ENCODE measurements around the gene LY6G6F.

Gene LY6G6F

DNA sequence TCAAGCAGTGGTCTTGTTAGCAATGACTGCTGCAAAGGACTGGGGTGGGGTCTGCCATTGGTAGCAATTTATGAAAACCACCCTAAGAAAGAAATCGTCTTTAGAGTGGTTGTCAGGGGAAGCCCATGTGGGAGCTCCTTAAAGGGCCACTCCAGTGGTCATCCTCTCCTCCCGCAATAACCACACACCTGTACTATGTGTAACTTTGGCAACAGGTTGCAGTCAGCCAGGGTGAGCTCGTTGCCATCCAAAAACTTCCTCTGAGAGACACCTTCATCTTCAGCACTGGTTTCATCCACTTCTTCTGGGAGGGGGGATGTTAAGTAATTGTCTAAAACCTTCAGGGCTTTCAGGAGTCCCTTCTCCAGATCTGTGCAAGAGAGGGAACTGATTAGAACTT, 25.4 kb downstream of the LY6G6F start:
- Histone ChIP-seq H3K9me3 (ENCODE audit: insufficient read depth, low read length) (no peaks in the 10 kb centered on the region), H3K36me3 (ENCODE audit: insufficient read depth, insufficient read length, low read length) (peaks cover 56% of the 10 kb centered on the region), H3K4me3 (ENCODE audit: insufficient read length, low read depth) (no peak overlapping the region), H3K27me3 (ENCODE audit: insufficient read depth, insufficient read length) (no peaks in the 10 kb centered on the region), H3K9ac (ENCODE audit: insufficient read length, low read depth) (no peak overlapping the region), H3K4me1 (ENCODE audit: insufficient read depth, insufficient read length) (peaks cover 8% of the 10 kb centered on the region)
- no peak for DNase-seq (ENCODE audit: low read depth, low spot score)
- TF ChIP-seq SUZ12 (IDR thresholded peaks at IDR 0.05; ENCODE audit: extremely low read depth, insufficient read depth, insufficient read length): no peak
- TF ChIP-seq YY1 (IDR thresholded peaks at IDR 0.05; ENCODE audit: insufficient read depth, insufficient read length): no peak

DNA sequence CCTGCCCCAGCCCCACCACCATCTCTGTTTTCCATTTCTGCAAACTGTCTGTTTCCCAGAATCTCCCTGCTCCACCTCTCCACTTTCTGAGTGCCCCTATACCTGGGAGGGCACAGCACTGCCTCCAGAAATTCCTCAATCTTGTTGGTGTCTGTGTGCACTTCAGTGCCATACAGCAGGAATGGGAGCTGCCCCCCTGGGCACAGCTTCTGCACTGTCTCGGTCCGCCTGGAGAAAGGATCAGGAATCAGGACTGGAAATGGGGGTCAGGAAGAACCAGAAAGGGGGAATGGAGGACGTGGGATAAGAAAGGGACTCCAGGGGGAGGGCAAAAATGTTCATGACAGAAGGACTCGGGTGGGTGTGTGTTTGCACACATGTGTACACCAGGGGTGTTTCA, 27.1 kb downstream of the LY6G6F start:
- H3K27me3 ChIP-seq (ENCODE audit: insufficient read depth, insufficient read length): no peaks in the 10 kb centered on the region
- H3K36me3 ChIP-seq (ENCODE audit: insufficient read depth, insufficient read length, low read length): peaks cover 39% of the 10 kb centered on the region
- TF ChIP-seq ZNF274 (IDR thresholded peaks at IDR 0.05; ENCODE audit: low read depth, low read length) (no peak), YY1 (IDR thresholded peaks at IDR 0.05; ENCODE audit: insufficient read depth, insufficient read length) (no peak), SUZ12 (IDR thresholded peaks at IDR 0.05; ENCODE audit: extremely low read depth, insufficient read depth, insufficient read length) (no peak)
- H3K9me3 ChIP-seq (ENCODE audit: insufficient read depth, low read length): no peaks in the 10 kb centered on the region
- peaks cover 6% of the 10 kb centered on the region for H3K4me1 ChIP-seq (ENCODE audit: insufficient read depth, insufficient read length)
- H3K9ac ChIP-seq (ENCODE audit: insufficient read length, low read depth): peak overlapping the region; percentile 51
- no peak for DNase-seq (ENCODE audit: low read depth, low spot score)
- peak overlapping the region; percentile 94 for H3K4me3 ChIP-seq (ENCODE audit: insufficient read length, low read depth)

DNA sequence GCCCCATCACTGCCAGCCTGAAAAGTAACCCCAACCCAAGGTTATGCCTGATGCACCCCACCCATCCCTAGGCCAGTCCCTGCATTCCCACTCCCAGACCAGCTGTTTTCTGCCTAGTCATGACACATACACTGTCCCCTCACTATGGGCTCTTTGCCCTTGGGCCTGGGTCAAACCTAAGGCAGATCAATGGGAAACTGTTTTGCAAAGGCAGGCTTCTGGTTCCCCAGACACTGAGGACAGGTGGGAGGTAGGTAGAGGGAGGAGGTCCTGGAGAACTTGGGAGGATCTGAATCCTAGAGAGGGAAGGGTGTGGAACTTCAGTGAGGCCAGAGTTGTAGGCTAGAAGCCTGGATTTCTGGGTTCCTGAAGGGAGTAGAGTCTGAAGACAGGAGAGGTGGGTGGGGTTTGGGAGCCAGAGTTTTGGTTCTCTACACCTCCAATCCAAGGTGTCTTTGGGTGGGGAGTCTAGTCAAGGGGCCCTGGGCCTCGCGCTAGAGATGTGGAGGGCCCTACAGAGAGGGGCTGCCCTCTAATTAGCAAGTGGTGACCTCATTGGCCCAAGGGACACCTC, 27.7 kb downstream of the LY6G6F start:
- H3K4me3 ChIP-seq (ENCODE audit: insufficient read length, low read depth): peak overlapping the region; percentile 94
- H3K9me3 ChIP-seq (ENCODE audit: insufficient read depth, low read length): no peaks in the 10 kb centered on the region
- H3K9ac ChIP-seq (ENCODE audit: insufficient read length, low read depth): peak overlapping the region; percentile 51
- TF ChIP-seq SUZ12 (IDR thresholded peaks at IDR 0.05; ENCODE audit: extremely low read depth, insufficient read depth, insufficient read length) (no peak), ZNF274 (IDR thresholded peaks at IDR 0.05; ENCODE audit: low read depth, low read length) (no peak), YY1 (IDR thresholded peaks at IDR 0.05; ENCODE audit: insufficient read depth, insufficient read length) (no peak)
- peaks cover 36% of the 10 kb centered on the region for H3K36me3 ChIP-seq (ENCODE audit: insufficient read depth, insufficient read length, low read length)
- DNase-seq (ENCODE audit: low read depth, low spot score): no peak
- no peaks in the 10 kb centered on the region for H3K27me3 ChIP-seq (ENCODE audit: insufficient read depth, insufficient read length)
- H3K4me1 ChIP-seq (ENCODE audit: insufficient read depth, insufficient read length): peaks cover 4% of the 10 kb centered on the region

DNA sequence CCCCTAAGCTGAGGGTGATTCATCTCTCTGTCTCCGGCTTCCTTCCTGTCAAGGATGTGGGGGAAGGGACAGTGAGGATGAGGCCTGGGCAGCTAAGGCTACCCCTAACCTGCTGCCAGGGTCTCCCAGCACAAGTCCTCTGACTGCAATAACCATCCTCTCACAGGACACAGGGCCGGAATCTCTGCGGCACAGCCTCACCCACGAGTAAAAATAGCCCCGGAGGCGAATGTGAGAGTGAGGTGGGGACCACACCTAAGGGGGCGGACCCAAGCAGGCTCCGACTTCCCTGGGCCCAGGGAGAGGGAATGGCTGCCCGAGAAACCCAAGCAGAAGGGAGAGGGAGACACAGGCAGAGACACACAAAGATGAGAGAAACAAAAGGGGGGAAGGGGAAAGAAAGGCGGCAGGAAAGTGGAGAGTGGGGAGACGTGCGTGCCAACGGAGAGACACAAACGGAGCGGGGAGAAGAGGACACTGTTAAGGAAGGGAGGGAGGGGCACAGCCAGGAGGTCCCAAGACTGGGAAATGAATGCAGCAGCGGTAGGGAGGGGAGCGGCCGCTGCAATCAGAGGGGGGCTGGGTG, 28.2 kb downstream of the LY6G6F start:
- H3K4me3 ChIP-seq (ENCODE audit: insufficient read length, low read depth): peak overlapping the region; percentile 94
- peaks cover 4% of the 10 kb centered on the region for H3K4me1 ChIP-seq (ENCODE audit: insufficient read depth, insufficient read length)
- H3K27me3 ChIP-seq (ENCODE audit: insufficient read depth, insufficient read length): no peaks in the 10 kb centered on the region
- peak overlapping the region; percentile 97 for H3K9ac ChIP-seq (ENCODE audit: insufficient read length, low read depth)
- peaks cover 36% of the 10 kb centered on the region for H3K36me3 ChIP-seq (ENCODE audit: insufficient read depth, insufficient read length, low read length)
- H3K9me3 ChIP-seq (ENCODE audit: insufficient read depth, low read length): no peaks in the 10 kb centered on the region
- no peak for TF ChIP-seq SUZ12 (IDR thresholded peaks at IDR 0.05; ENCODE audit: extremely low read depth, insufficient read depth, insufficient read length)
- no peak for TF ChIP-seq ZNF274 (IDR thresholded peaks at IDR 0.05; ENCODE audit: low read depth, low read length)
- TF ChIP-seq YY1 (IDR thresholded peaks at IDR 0.05; ENCODE audit: insufficient read depth, insufficient read length): no peak
- DNase-seq (ENCODE audit: low read depth, low spot score): peak; percentile 74

DNA sequence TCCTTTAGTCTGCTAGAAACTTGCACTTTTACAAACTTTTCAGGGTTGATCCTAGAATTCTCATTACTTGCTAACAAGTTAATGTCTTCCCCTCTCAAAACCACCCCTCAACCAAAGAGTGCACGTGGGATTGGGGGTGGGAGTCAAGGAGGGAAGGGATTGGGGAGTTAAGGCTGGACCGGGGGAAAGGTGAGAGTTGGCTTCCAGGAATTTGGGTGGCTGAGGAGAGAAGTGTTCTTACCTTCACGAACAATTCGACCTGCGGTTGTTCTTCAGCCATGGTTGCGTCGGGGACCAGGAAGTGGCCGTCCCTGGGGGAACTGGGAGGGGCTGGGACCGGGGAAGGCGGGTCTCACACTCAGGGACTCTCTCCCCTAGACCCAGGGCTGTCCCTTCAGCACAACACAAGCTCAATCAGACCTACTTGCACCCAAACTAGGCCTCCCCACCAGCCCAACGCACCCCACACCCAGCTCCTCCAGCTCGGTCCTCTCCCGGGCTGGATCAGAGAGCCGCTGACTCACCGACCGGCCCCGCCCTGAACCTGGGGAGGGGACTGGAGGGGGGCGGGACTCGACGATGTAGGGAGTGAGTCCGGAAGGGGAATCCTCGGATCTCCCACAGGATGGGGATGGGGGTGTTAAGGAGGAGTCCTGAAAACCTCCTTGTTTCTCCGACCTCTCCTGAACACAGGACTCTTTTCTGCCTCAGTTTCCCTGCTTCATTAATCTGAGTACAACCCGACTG, 29.5 kb downstream of the LY6G6F start, which contains the start of gene CLIC1:
TSS of gene CLIC1 (minus strand) at position 510 of the 747 bp plus-strand sequence. CDS start at position 280, 230 bp downstream.
- H3K9me3 ChIP-seq (ENCODE audit: insufficient read depth, low read length): no peaks in the 10 kb centered on the region
- H3K9ac ChIP-seq (ENCODE audit: insufficient read length, low read depth): peak within 1 kb of the TSS; percentile 97
- peak; percentile 51 for DNase-seq (ENCODE audit: low read depth, low spot score)
- H3K4me1 ChIP-seq (ENCODE audit: insufficient read depth, insufficient read length): peaks cover 2% of the 10 kb centered on the region
- H3K36me3 ChIP-seq (ENCODE audit: insufficient read depth, insufficient read length, low read length): peaks cover 36% of the 10 kb centered on the region
- peak within 1 kb of the TSS; percentile 94 for H3K4me3 ChIP-seq (ENCODE audit: insufficient read length, low read depth)
- TF ChIP-seq ZNF274 (IDR thresholded peaks at IDR 0.05; ENCODE audit: low read depth, low read length): no peak
- TF ChIP-seq SUZ12 (IDR thresholded peaks at IDR 0.05; ENCODE audit: extremely low read depth, insufficient read depth, insufficient read length): no peak
- TF ChIP-seq YY1 (IDR thresholded peaks at IDR 0.05; ENCODE audit: insufficient read depth, insufficient read length): no peak
- no peaks in the 10 kb centered on the region for H3K27me3 ChIP-seq (ENCODE audit: insufficient read depth, insufficient read length)

DNA sequence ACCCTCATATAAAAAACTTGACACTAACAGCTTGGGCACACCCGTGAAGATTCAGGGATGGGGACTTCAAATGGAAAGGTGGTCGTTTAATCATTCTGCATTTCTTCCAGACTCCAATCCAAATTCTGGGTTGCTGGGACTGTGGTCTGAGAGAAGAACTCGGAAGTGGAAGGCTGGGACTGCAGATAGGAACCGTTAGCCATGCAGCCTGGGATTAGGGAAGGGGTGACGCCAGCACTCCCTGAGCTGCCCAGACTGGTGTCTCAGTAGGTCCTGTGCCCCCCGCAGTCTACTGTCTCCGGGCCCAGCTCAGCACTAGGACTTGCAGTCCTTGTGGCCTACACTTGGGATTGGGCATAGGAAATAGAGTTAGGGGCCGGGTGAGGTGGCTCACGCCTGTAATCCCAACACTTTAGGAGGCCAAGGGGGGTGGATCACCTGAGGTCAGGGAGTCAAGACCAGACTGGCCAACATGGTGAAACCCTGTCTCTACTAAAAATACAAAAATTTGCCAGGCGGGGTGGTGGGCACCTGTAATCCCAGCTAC, 30.2 kb downstream of the LY6G6F start:
- Histone ChIP-seq H3K27me3 (ENCODE audit: insufficient read depth, insufficient read length) (no peaks in the 10 kb centered on the region), H3K9me3 (ENCODE audit: insufficient read depth, low read length) (no peaks in the 10 kb centered on the region), H3K4me1 (ENCODE audit: insufficient read depth, insufficient read length) (peaks cover 2% of the 10 kb centered on the region), H3K9ac (ENCODE audit: insufficient read length, low read depth) (peak overlapping the region; percentile 37), H3K4me3 (ENCODE audit: insufficient read length, low read depth) (peak overlapping the region; percentile 94), H3K36me3 (ENCODE audit: insufficient read depth, insufficient read length, low read length) (peaks cover 36% of the 10 kb centered on the region)
- DNase-seq (ENCODE audit: low read depth, low spot score): no peak
- TF ChIP-seq SUZ12 (IDR thresholded peaks at IDR 0.05; ENCODE audit: extremely low read depth, insufficient read depth, insufficient read length): no peak
- no peak for TF ChIP-seq YY1 (IDR thresholded peaks at IDR 0.05; ENCODE audit: insufficient read depth, insufficient read length)
- no peak for TF ChIP-seq ZNF274 (IDR thresholded peaks at IDR 0.05; ENCODE audit: low read depth, low read length)
